Upper lobe of right lung (tissue), 1 donor: ENCODE data around the gene TBRG4. TPM values are rescaled to one million over a fixed set of nuclear protein-coding genes. Genes with fewer than 3 reads are reported as not detected.

Source experiments
- ATAC-seq: fragments of 200-7000 bp; cut with Tn5 transposase; one replicate; pipeline ENCODE4 v1.9.1; 2020; ENCODE audit warnings: mild to moderate bottlenecking, moderate library complexity
- DNase-seq: peaks from one replicate; pipeline ENCODE4 v3.0.0-alpha.2; 2020
- H3K27ac ChIP-seq: fragments of 200-600 bp; one replicate; pipeline ENCODE4 v1.8.0; 2022
- H3K27me3 ChIP-seq: fragments of 200-600 bp; one replicate; pipeline ENCODE4 v1.8.0; 2022; ENCODE audit warnings: mild to moderate bottlenecking
- H3K36me3 ChIP-seq: fragments of 200-600 bp; one replicate; pipeline ENCODE4 v1.8.0; 2022
- H3K4me1 ChIP-seq: fragments of 200-600 bp; one replicate; pipeline ENCODE4 v1.8.0; 2022
- H3K4me3 ChIP-seq: fragments of 200-600 bp; one replicate; pipeline ENCODE4 v1.8.0; 2022; ENCODE audit warnings: mild to moderate bottlenecking
- H3K9me3 ChIP-seq: fragments of 200-600 bp; one replicate; pipeline ENCODE4 v1.8.0; 2022
- intact Hi-C: fragments of 100-400 bp; cut with DNase I; formaldehyde crosslinking; loops from one replicate; pipeline ENCODE4 v1.11.0; 2022
- total RNA-seq: library from RNA; stranded (reverse); fragmentation: NEBNext Ultra II Directional; extraction: Animal tissue kit (Norgen Biotek cat#: 25700); gene quantifications from one replicate; pipeline ENCODE4 v1.2.1, GENCODE V29; 2021
- TF ChIP-seq, protein P1 (sequence below): fragments of 200-600 bp; IDR thresholded peaks from one replicate; pipeline ENCODE4 v1.8.0; 2022; ENCODE audit warnings: antibody characterized with exemption
- donor health status: DM: no; HTN: yes; CAD: no; lungs with severe emphysema.

TBRG4 gene
- total RNA-seq, 1 donor from 2014 or later: 59.4 TPM

DNA sequence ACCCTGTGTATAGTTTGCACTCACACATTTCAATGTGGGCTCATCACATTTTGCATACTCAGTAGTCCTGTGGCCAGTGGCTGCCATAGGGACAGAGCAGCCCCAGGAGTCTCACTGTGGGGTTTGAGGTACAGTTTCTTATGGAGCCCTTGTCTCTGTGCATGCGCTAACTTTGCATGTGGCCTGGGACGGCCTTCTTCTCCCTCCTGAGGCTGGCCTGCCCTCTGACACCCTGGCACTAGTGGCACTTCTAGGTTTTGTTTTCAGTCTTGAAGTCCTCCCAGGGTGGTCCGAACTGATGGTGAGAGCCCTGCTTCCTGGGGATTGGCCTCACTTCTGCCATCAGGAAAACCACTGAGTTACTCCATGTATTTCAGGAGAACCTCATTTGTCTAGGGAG is 43.9 kb downstream of the TBRG4 start:
- ATAC-seq: no peak

DNA sequence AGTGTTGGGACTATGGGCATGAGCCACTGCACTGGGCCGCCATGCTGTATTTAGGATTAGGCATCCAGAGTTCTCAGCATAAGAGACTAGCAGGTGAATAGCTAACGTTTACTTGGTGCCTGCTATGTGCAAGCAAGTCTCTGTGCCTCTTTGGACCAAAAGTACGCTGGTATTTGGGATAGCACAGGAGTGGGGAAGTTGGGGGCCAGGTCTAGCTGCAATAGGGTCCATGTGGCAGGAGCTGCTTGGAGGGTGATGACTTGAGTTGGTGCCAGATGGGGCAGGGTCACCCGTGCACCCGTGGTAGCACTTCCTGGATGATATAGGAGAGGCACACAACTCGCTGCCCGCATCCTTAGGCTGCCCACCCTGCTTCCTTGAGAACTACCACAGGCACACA is 45.1 kb downstream of the TBRG4 start:
- H3K27ac ChIP-seq: no peak overlapping the region
- DNase-seq (no peak), ATAC-seq (no peak)
- intact Hi-C loops: no loop called here
- TF ChIP-seq, protein P1, sequence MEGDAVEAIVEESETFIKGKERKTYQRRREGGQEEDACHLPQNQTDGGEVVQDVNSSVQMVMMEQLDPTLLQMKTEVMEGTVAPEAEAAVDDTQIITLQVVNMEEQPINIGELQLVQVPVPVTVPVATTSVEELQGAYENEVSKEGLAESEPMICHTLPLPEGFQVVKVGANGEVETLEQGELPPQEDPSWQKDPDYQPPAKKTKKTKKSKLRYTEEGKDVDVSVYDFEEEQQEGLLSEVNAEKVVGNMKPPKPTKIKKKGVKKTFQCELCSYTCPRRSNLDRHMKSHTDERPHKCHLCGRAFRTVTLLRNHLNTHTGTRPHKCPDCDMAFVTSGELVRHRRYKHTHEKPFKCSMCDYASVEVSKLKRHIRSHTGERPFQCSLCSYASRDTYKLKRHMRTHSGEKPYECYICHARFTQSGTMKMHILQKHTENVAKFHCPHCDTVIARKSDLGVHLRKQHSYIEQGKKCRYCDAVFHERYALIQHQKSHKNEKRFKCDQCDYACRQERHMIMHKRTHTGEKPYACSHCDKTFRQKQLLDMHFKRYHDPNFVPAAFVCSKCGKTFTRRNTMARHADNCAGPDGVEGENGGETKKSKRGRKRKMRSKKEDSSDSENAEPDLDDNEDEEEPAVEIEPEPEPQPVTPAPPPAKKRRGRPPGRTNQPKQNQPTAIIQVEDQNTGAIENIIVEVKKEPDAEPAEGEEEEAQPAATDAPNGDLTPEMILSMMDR: no peak
- H3K9me3 ChIP-seq: no peaks in the 10 kb centered on the region
- H3K4me3 ChIP-seq: no peak overlapping the region
- H3K4me1 ChIP-seq: no peaks in the 10 kb centered on the region
- H3K27me3 ChIP-seq: no peaks in the 10 kb centered on the region
- peaks cover 66% of the 10 kb centered on the region for H3K36me3 ChIP-seq

More for the DNA sequence above, 43.9 kb downstream of the TBRG4 start:
- Histone ChIP-seq H3K27me3 (no peaks in the 10 kb centered on the region), H3K4me1 (no peaks in the 10 kb centered on the region), H3K36me3 (peaks cover 78% of the 10 kb centered on the region), H3K27ac (no peak overlapping the region), H3K9me3 (no peaks in the 10 kb centered on the region), H3K4me3 (no peak overlapping the region)
- DNase-seq: no peak
- TF ChIP-seq, protein P1: no peak
- intact Hi-C loops: no loop called here

DNA sequence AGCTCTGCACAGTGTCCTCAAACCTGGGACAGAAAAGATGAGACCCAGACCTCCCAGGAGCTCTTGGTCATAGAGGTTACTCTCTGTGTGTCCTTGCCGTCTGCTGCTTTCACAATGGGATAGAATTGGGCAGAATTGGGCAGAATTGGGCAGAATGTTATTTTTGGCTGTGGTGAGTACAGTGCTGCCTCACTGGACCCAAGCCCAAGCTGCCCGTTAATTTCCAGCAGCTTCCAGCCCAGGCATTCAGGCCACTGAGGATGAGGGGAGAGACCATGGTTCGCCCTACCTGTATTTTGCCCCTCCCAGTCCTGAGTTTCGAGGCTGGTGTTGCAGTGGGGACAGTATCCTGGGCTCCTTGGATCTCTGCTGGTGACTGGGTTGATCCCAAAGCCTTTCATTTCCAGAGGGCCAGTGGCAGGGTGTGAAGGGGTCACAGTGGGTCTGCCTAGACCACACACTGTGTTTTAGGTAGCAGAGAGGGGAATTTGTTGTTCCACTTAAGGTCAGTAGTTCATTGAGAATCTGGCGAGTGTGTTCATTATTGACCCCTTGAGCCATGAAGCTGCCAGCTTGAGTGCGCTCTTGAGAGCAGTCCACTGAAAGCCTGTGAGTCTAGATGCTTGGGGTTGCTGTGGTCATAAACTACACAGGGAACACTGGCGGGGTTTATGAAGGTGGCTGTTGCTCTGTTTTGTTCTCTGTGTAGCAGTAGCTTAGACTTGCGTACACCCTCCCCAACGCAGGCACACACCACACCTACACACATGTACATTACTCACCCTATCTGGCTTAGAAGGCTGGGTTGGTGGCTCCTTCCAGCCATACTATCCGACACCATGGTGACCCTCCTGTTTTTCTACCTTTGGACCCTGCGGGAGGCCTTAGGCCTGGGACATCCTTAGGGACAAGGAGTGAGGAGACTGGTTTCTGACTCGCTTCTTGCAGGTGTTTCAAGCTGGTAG is 46.2 kb downstream of the TBRG4 start:
- no peaks in the 10 kb centered on the region for H3K27me3 ChIP-seq
- H3K9me3 ChIP-seq: no peaks in the 10 kb centered on the region
- no peak overlapping the region for H3K27ac ChIP-seq
- TF ChIP-seq, protein P1: no peak
- intact Hi-C loops: no loop called here
- H3K4me3 ChIP-seq: no peak overlapping the region
- no peak for DNase-seq
- ATAC-seq: no peak
- H3K4me1 ChIP-seq: no peaks in the 10 kb centered on the region
- H3K36me3 ChIP-seq: peaks cover 55% of the 10 kb centered on the region

DNA sequence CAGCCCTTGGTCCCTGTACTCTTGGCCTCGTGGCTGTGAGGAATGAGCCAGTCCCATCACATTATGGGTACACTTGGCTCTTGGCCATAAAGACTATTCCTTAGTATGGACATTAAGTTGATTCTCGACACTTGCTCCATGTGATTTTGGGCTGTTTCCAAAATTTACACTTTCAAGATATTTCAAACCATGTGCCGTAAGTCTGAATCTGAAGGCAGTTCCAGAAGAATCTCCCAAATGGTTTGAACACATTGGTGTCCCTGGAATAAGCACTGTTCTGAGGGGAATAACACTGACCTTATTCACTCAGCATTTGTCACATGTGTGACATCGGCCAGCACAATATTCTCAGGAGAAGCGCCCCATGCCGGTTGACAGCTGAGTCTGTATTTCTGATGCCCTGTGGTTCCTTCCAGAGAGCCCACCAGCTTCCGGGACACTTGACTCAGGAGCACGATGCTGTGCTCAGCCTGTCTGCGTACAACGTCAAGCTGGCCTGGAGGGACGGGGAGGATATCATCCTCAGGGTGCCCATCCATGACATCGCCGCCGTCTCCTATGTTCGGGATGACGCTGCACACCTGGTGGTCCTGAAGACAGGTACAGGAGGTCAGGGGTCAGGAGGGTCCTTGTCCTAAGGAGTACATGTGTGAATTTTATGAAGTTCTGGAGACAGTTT is 47.3 kb downstream of the TBRG4 start:
- no peak for ATAC-seq
- H3K27ac ChIP-seq: no peak overlapping the region
- H3K27me3 ChIP-seq: no peaks in the 10 kb centered on the region
- H3K4me1 ChIP-seq: no peaks in the 10 kb centered on the region
- no peak overlapping the region for H3K4me3 ChIP-seq
- H3K9me3 ChIP-seq: no peaks in the 10 kb centered on the region
- no peak for DNase-seq
- TF ChIP-seq, protein P1: no peak
- intact Hi-C loops: no loop called here
- peaks cover 44% of the 10 kb centered on the region for H3K36me3 ChIP-seq

DNA sequence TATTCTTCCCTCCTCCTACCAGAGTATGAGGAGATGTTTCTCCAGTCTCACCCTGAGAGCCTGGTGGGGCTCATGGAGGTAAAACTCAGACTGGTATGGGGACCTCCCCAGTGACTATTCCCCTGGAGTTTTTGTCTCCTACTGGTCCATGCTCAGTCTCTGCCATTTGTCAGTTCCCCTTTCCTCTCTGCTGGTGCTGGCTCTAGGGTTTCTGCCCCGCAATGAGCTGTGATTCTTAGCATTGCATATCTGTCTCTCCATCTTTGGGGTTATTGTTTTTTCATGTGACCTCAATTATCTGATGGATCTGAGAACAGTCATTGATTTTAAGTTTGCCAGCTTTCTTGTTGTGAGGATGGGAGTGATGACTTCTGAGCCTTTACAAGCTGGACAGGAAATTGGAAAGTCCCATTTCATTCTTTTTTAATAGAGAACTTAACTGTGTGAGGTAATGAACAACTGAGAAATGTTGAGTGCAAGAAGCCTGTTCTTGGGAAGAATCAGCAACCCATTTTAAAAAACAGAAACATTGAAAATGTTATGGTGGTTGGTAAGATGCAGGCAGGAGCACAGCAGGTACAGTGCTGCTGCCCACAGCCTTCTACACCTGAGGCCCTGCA is 49.6 kb downstream of the TBRG4 start:
- no peak for ATAC-seq
- TF ChIP-seq, protein P1: no peak
- no peaks in the 10 kb centered on the region for H3K9me3 ChIP-seq
- no peaks in the 10 kb centered on the region for H3K4me1 ChIP-seq
- H3K27ac ChIP-seq: no peak overlapping the region
- peaks cover 25% of the 10 kb centered on the region for H3K36me3 ChIP-seq
- intact Hi-C loops: no loop called here
- no peaks in the 10 kb centered on the region for H3K27me3 ChIP-seq
- no peak overlapping the region for H3K4me3 ChIP-seq
- DNase-seq: no peak
